Measurements from ENCODE around the gene SAP25.

GRCh38 chr7:100576384-100576993 lies 2.8 kb upstream of the SAP25 start:
- no peak for TF ChIP-seq CTCF (IDR thresholded peaks at IDR 0.05)
- TF ChIP-seq POLR2A (IDR thresholded peaks at IDR 0.05), result no peak

Measured in lower leg skin (tissue), 3 donors.